Caco-2 (cell line): ENCODE data around the gene NOX3. TPM values are rescaled to one million over a fixed set of nuclear protein-coding genes. Genes with fewer than 3 reads are reported as not detected.

Experiments used
- BruUV-seq: library from RNA; stranded (reverse); fragments of 400-500 nt; replicated peaks from 2 replicates; lab custom pipeline; 2021; lab: Mats Ljungman, UMichigan
- CTCF ChIA-PET: fragments of 300-600 bp; sonication (Branson Sonifier 250); formaldehyde crosslinking; loops from one replicate; lab custom pipeline; 2022; ENCODE audit warnings: antibody characterized with exemption; lab: Charles Lee
- POLR2A ChIA-PET: fragments of 300-600 bp; sonication (Branson Sonifier 250); formaldehyde crosslinking; loops from one replicate; lab custom pipeline; 2022; ENCODE audit warnings: antibody characterized with exemption; lab: Charles Lee
- DNase-seq, 2 experiments: peaks; one replicate each; pipeline versions ENCODE4 v3.0.0 to v3.0.0-alpha.2; 2020 to 2022
- H3K27me3 ChIP-seq: replicated peaks from 2 replicates; pipeline ENCODE4 v1.6.0; 2011; ENCODE audit warnings: low read length; ENCODE audit not compliant: control insufficient read depth, insufficient read depth
- H3K36me3 ChIP-seq: 2 replicates; pipeline ENCODE4 v1.5.1; 2011; ENCODE audit warnings: low read length; ENCODE audit not compliant: control insufficient read depth, insufficient read depth
- H3K4me1 ChIP-seq: fragments of 250-450 bp; sonication (Bioruptor Pico); 2 replicates; pipeline ENCODE4 v1.5.1; 2020; ENCODE audit warnings: mild to moderate bottlenecking
- H3K4me3 ChIP-seq: 2 replicates; pipeline ENCODE4 v1.5.1; 2011; ENCODE audit warnings: low read depth, mild to moderate bottlenecking, control low read depth, low read length
- H3K9me3 ChIP-seq: fragments of 250-450 bp; sonication (Bioruptor Pico); 2 replicates; pipeline ENCODE4 v1.5.1; 2020; ENCODE audit warnings: mild to moderate bottlenecking, moderate library complexity
- H3K27ac Mint-ChIP-seq: one replicate; pipeline ENCODE4 v1.8.0; 2022; ENCODE audit warnings: mixed read lengths; ENCODE audit not compliant: unreplicated experiment
- H3K27me3 Mint-ChIP-seq: one replicate; pipeline ENCODE4 v1.8.0; 2022; ENCODE audit warnings: mixed read lengths; ENCODE audit not compliant: insufficient read depth, unreplicated experiment
- H3K36me3 Mint-ChIP-seq: one replicate; pipeline ENCODE4 v1.8.0; 2022; ENCODE audit warnings: mild to moderate bottlenecking, mixed read lengths; ENCODE audit not compliant: insufficient read depth, unreplicated experiment
- H3K4me1 Mint-ChIP-seq: one replicate; pipeline ENCODE4 v1.8.0; 2022; ENCODE audit warnings: low read depth, mixed read lengths; ENCODE audit not compliant: unreplicated experiment
- H3K4me3 Mint-ChIP-seq: one replicate; pipeline ENCODE4 v1.8.0; 2022; ENCODE audit warnings: mild to moderate bottlenecking, moderate library complexity, mixed read lengths; ENCODE audit not compliant: unreplicated experiment
- H3K9me3 Mint-ChIP-seq: one replicate; pipeline ENCODE4 v1.8.0; 2022; ENCODE audit warnings: mixed read lengths; ENCODE audit not compliant: unreplicated experiment
- intact Hi-C: fragments of 100-400 bp; cut with micrococcal nuclease; formaldehyde crosslinking; loops from one replicate; pipeline ENCODE4 v1.10.0; 2022; ENCODE audit not compliant: unreplicated experiment
- total RNA-seq: library from RNA; stranded (reverse); gene quantifications from 2 replicates; pipeline ENCODE4 v1.2.3, GENCODE V29; 2022
- TF ChIP-seq, protein P1 (sequence below), 2 experiments: fragments of 200-600 bp in 1 of 2; IDR thresholded peaks; 1 replicate in 1 of 2; 2 replicates in 1 of 2; pipeline versions ENCODE4 v1.5.1 to v1.8.0; 2011 to 2022; ENCODE audit warnings: antibody characterized with exemption in 1 of 2, control low read depth in 1 of 2, inconsistent platforms in 1 of 2, low read depth in 1 of 2, low read length in 1 of 2, mild to moderate bottlenecking in 1 of 2, moderate library complexity in 1 of 2; ENCODE audit not compliant: insufficient read depth in 1 of 2, severe bottlenecking in 1 of 2, unreplicated experiment in 1 of 2

Gene NOX3
- total RNA-seq, 1 experiment from 2014 or later = not detected

DNA sequence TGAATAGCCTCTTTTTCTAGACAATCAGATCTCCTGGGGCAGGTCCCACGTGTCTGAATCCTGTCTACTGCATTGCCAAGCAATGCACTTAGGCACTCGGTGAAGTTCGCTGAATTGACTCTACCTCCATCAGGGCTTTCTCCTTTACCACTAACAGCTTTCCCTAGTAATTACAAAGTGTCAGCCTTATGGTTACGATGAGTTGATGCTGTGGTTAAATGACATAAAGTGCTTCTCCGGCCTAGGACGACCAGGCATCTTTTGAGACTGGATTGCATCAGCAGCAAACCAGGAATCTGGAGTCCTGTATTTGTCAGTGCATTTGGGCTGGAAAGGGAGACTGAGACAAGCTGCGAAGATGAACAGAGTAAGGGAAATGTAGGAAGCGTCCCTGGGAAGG, 21.5 kb downstream of the NOX3 start:
- no peak overlapping the region for H3K27ac Mint-ChIP-seq
- no peaks in the 10 kb centered on the region for H3K9me3 ChIP-seq
- no peaks in the 10 kb centered on the region for H3K27me3 Mint-ChIP-seq
- H3K4me3 Mint-ChIP-seq = no peak overlapping the region
- DNase-seq = no peak
- no peaks in the 10 kb centered on the region for H3K27me3 ChIP-seq
- no peaks in the 10 kb centered on the region for H3K4me1 ChIP-seq
- peaks cover 5% of the 10 kb centered on the region for H3K4me1 Mint-ChIP-seq
- TF ChIP-seq, protein P1, sequence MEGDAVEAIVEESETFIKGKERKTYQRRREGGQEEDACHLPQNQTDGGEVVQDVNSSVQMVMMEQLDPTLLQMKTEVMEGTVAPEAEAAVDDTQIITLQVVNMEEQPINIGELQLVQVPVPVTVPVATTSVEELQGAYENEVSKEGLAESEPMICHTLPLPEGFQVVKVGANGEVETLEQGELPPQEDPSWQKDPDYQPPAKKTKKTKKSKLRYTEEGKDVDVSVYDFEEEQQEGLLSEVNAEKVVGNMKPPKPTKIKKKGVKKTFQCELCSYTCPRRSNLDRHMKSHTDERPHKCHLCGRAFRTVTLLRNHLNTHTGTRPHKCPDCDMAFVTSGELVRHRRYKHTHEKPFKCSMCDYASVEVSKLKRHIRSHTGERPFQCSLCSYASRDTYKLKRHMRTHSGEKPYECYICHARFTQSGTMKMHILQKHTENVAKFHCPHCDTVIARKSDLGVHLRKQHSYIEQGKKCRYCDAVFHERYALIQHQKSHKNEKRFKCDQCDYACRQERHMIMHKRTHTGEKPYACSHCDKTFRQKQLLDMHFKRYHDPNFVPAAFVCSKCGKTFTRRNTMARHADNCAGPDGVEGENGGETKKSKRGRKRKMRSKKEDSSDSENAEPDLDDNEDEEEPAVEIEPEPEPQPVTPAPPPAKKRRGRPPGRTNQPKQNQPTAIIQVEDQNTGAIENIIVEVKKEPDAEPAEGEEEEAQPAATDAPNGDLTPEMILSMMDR (IDR thresholded peaks at IDR 0.05; ENCODE audit: insufficient read depth in 1 of 2, low read depth in 1 of 2, low read length in 1 of 2, severe bottlenecking in 1 of 2, unreplicated experiment in 1 of 2) = no peak
- POLR2A ChIA-PET = no interaction called here
- no TSS peak for BruUV-seq
- H3K36me3 ChIP-seq = no peaks in the 10 kb centered on the region
- no peak overlapping the region for H3K4me3 ChIP-seq
- no peaks in the 10 kb centered on the region for H3K36me3 Mint-ChIP-seq
- H3K9me3 Mint-ChIP-seq = no peaks in the 10 kb centered on the region
- intact Hi-C loops = no loop called here
- CTCF ChIA-PET = no interaction called here

DNA sequence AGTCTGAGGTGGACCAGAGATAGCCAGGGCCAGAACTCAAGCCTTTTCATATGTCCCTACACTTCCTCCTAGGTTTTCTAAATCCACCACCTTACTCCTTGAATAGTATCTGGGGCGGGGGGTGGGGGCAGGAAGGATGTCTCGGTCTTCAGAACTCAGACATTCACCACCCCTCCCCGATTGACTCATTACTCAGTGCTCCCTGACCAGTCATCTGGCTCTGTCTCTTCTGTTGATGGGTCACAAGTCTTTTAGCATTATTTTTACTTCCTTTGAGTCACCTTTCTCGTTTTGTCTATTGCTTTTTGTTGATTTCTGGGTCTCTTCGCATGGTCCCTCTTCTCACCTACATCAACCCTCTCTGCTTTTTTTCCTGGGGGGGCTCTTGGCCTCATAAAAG, 23.3 kb downstream of the NOX3 start:
- H3K9me3 Mint-ChIP-seq = no peaks in the 10 kb centered on the region
- peaks cover 5% of the 10 kb centered on the region for H3K4me1 Mint-ChIP-seq
- Histone ChIP-seq H3K4me1 (no peaks in the 10 kb centered on the region), H3K36me3 (no peaks in the 10 kb centered on the region), H3K4me3 (no peak overlapping the region), H3K9me3 (no peaks in the 10 kb centered on the region), H3K27me3 (no peaks in the 10 kb centered on the region)
- DNase-seq = no peak
- no peaks in the 10 kb centered on the region for H3K27me3 Mint-ChIP-seq
- CTCF ChIA-PET = no interaction called here
- POLR2A ChIA-PET = no interaction called here
- H3K27ac Mint-ChIP-seq = no peak overlapping the region
- no TSS peak for BruUV-seq
- TF ChIP-seq, protein P1 (IDR thresholded peaks at IDR 0.05; ENCODE audit: insufficient read depth in 1 of 2, low read depth in 1 of 2, low read length in 1 of 2, severe bottlenecking in 1 of 2, unreplicated experiment in 1 of 2) = no peak
- intact Hi-C loops = no loop called here
- H3K4me3 Mint-ChIP-seq = no peak overlapping the region
- H3K36me3 Mint-ChIP-seq = no peaks in the 10 kb centered on the region

DNA sequence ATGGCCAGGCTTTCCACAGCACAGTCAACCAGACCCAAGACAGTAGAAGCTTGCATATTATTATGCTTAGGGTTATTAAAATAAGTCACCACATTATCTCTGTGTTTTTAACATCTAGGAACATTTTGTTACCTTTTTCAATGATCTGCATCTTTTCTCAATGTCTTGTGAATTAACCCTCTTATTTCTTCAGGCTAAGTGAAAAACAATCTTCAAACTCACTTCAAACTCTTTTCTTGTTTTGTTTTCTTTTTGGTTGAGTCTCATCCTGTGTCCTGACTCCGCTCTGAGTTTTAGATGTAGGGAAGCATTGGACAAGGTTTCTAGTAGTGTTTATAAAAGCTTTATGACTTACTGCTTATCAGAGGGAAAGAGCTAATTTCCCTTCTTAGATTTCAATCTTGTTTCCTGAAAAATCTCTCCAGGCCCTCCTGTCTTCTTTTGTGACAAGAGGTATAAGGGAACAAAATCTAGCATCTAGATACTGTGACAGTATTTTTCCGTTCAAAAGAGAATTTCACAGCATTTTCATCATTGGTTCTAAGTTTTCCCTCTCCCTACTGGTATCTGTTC, 26.2 kb downstream of the NOX3 start:
- POLR2A ChIA-PET = no interaction called here
- Histone ChIP-seq H3K9me3 (no peaks in the 10 kb centered on the region), H3K36me3 (no peaks in the 10 kb centered on the region), H3K4me1 (no peaks in the 10 kb centered on the region), H3K4me3 (no peak overlapping the region), H3K27me3 (no peaks in the 10 kb centered on the region)
- no peaks in the 10 kb centered on the region for H3K27me3 Mint-ChIP-seq
- intact Hi-C loops = no loop called here
- BruUV-seq = no TSS peak
- CTCF ChIA-PET = no interaction called here
- H3K36me3 Mint-ChIP-seq = no peaks in the 10 kb centered on the region
- no peak overlapping the region for H3K27ac Mint-ChIP-seq
- TF ChIP-seq, protein P1 (IDR thresholded peaks at IDR 0.05; ENCODE audit: insufficient read depth in 1 of 2, low read depth in 1 of 2, low read length in 1 of 2, severe bottlenecking in 1 of 2, unreplicated experiment in 1 of 2) = no peak
- no peak overlapping the region for H3K4me3 Mint-ChIP-seq
- DNase-seq = no peak
- no peaks in the 10 kb centered on the region for H3K9me3 Mint-ChIP-seq
- peaks cover 5% of the 10 kb centered on the region for H3K4me1 Mint-ChIP-seq
